ENCODE measurements around the gene RTP1. TPM values are rescaled to one million over a fixed set of nuclear protein-coding genes. Genes with fewer than 3 reads are reported as not detected.

RTP1 gene
- total RNA-seq, 1 experiment from 2014 or later, result not detected

DNA sequence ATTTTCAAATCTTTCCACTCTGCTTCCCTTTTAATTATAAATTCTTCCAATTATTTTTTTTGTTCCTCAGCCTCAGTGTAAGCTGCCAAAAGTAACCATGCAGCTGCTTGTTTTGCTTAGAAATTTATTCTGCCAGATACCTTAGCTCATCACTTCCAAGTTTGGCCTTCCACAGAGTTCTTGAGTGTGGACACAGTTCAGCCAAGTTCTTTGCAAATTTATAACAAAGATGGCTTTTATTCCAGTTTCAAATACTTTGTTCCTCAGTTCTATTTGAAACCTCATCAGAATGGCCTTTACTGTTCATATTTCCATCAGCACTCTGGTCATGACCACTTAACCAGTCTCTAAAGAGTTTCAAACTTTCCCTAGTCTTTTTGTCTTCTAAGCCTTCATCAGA is 10.3 kb downstream of the RTP1 start:
- no peaks in the 10 kb centered on the region for H3K4me1 ChIP-seq (ENCODE audit: insufficient read depth, low read length, poor library complexity, severe bottlenecking)
- no peak overlapping the region for H3K4me3 ChIP-seq (ENCODE audit: low read depth, low read length, poor library complexity, severe bottlenecking)
- CTCF ChIA-PET, result no interaction called here
- TF ChIP-seq, protein P1, sequence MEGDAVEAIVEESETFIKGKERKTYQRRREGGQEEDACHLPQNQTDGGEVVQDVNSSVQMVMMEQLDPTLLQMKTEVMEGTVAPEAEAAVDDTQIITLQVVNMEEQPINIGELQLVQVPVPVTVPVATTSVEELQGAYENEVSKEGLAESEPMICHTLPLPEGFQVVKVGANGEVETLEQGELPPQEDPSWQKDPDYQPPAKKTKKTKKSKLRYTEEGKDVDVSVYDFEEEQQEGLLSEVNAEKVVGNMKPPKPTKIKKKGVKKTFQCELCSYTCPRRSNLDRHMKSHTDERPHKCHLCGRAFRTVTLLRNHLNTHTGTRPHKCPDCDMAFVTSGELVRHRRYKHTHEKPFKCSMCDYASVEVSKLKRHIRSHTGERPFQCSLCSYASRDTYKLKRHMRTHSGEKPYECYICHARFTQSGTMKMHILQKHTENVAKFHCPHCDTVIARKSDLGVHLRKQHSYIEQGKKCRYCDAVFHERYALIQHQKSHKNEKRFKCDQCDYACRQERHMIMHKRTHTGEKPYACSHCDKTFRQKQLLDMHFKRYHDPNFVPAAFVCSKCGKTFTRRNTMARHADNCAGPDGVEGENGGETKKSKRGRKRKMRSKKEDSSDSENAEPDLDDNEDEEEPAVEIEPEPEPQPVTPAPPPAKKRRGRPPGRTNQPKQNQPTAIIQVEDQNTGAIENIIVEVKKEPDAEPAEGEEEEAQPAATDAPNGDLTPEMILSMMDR (conservative IDR thresholded peaks at IDR 0.05; ENCODE audit: low read depth, low read length), result no peak
- no peak for TF ChIP-seq EZH2 (IDR thresholded peaks at IDR 0.05; ENCODE audit: borderline replicate concordance, low read depth, low read length, poor library complexity, severe bottlenecking)
- no TSS peak for BruUV-seq (replicated peaks)
- H3K27ac ChIP-seq (ENCODE audit: low read depth, low read length, poor library complexity, severe bottlenecking), result no peak overlapping the region
- DNase-seq (ENCODE audit: low spot score), result no peak
- no peaks in the 10 kb centered on the region for H3K9me3 ChIP-seq (ENCODE audit: low read depth, low read length, poor library complexity, severe bottlenecking)
- no peaks in the 10 kb centered on the region for H3K36me3 ChIP-seq (ENCODE audit: insufficient read depth, low read length, poor library complexity, severe bottlenecking)
- H3K27me3 ChIP-seq (replicated peaks; ENCODE audit: insufficient read depth, low read depth, low read length, poor library complexity), result no peaks in the 10 kb centered on the region
- POLR2A ChIA-PET (ENCODE audit: low non-redundant PET), result no interaction called here
- intact Hi-C loops (cut with micrococcal nuclease; ENCODE audit: unreplicated experiment), result no loop called here

DNA sequence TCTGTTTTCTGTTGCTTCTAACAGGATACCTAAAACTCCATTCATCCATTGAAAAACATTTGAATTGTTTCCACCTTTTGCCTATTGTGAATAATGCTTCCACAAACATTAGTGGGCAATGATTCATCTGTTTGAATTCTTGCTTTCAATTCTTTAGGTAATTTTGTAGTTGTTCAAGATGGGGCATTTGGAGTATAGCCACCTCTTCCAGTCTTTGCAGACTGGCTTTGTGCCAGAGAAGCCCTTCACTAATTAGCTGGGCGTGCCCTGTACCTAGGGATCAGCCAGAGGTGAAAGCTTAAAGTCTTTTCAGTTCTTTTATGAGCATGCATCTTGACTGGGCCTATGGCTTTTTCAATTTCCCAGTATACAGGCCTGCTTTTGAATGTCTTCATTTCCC is 10.9 kb downstream of the RTP1 start:
- Histone ChIP-seq H3K4me3 (ENCODE audit: low read depth, low read length, poor library complexity, severe bottlenecking) (no peak overlapping the region), H3K36me3 (ENCODE audit: insufficient read depth, low read length, poor library complexity, severe bottlenecking) (no peaks in the 10 kb centered on the region), H3K27me3 (replicated peaks; ENCODE audit: insufficient read depth, low read depth, low read length, poor library complexity) (no peaks in the 10 kb centered on the region), H3K27ac (ENCODE audit: low read depth, low read length, poor library complexity, severe bottlenecking) (no peak overlapping the region), H3K9me3 (ENCODE audit: low read depth, low read length, poor library complexity, severe bottlenecking) (no peaks in the 10 kb centered on the region), H3K4me1 (ENCODE audit: insufficient read depth, low read length, poor library complexity, severe bottlenecking) (no peaks in the 10 kb centered on the region)
- no TSS peak for BruUV-seq (replicated peaks)
- CTCF ChIA-PET, result no interaction called here
- POLR2A ChIA-PET (ENCODE audit: low non-redundant PET), result no interaction called here
- TF ChIP-seq, protein P1 (conservative IDR thresholded peaks at IDR 0.05; ENCODE audit: low read depth, low read length), result no peak
- no peak for TF ChIP-seq EZH2 (IDR thresholded peaks at IDR 0.05; ENCODE audit: borderline replicate concordance, low read depth, low read length, poor library complexity, severe bottlenecking)
- DNase-seq (ENCODE audit: low spot score), result no peak
- intact Hi-C loops (cut with micrococcal nuclease; ENCODE audit: unreplicated experiment), result no loop called here

DNA sequence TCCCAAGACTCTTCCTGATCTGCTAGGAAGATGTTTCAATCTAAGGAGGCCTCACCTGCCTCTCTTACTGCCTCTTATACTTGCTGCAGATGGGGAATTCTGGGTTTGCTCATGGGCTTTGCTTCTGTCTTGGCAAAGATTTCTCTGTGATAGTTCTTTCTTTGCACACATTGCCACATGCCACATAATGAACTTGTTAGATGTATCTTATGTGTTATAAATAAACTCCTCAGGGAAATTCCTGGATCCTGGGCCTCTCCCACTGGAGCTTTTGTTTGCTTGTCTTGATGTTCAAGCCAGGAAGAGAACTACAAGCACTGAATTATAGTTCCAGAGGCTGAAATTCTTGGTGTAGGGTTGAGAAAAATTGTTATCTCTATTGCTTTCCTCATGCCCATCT is 12.2 kb downstream of the RTP1 start:
- H3K27me3 ChIP-seq (replicated peaks; ENCODE audit: insufficient read depth, low read depth, low read length, poor library complexity), result no peaks in the 10 kb centered on the region
- no peaks in the 10 kb centered on the region for H3K36me3 ChIP-seq (ENCODE audit: insufficient read depth, low read length, poor library complexity, severe bottlenecking)
- no TSS peak for BruUV-seq (replicated peaks)
- H3K9me3 ChIP-seq (ENCODE audit: low read depth, low read length, poor library complexity, severe bottlenecking), result no peaks in the 10 kb centered on the region
- ChIA-PET POLR2A (ENCODE audit: low non-redundant PET) (no interaction called here), CTCF (interaction anchor here (1.4 kb wide), 1 partner anchor 110 kb away, joined by 4 read pairs; no protein-coding TSS in a partner anchor)
- no peak overlapping the region for H3K4me3 ChIP-seq (ENCODE audit: low read depth, low read length, poor library complexity, severe bottlenecking)
- H3K4me1 ChIP-seq (ENCODE audit: insufficient read depth, low read length, poor library complexity, severe bottlenecking), result no peaks in the 10 kb centered on the region
- intact Hi-C loops (cut with micrococcal nuclease; ENCODE audit: unreplicated experiment), result no loop called here
- no peak overlapping the region for H3K27ac ChIP-seq (ENCODE audit: low read depth, low read length, poor library complexity, severe bottlenecking)
- DNase-seq (ENCODE audit: low spot score), result no peak
- no peak for TF ChIP-seq EZH2 (IDR thresholded peaks at IDR 0.05; ENCODE audit: borderline replicate concordance, low read depth, low read length, poor library complexity, severe bottlenecking)
- TF ChIP-seq, protein P1 (conservative IDR thresholded peaks at IDR 0.05; ENCODE audit: low read depth, low read length), result no peak

All from A673 (cell line).